HG03097 (cell line): ENCODE data around the gene HMX2.

ENCODE experiments used
- ATAC-seq: cut with Tn5 transposase; IDR thresholded peaks from one replicate; pipeline ENCODE4 v1.9.1; 2021; ENCODE audit not compliant: unreplicated experiment, low FRiP score

The HMX2 gene

DNA sequence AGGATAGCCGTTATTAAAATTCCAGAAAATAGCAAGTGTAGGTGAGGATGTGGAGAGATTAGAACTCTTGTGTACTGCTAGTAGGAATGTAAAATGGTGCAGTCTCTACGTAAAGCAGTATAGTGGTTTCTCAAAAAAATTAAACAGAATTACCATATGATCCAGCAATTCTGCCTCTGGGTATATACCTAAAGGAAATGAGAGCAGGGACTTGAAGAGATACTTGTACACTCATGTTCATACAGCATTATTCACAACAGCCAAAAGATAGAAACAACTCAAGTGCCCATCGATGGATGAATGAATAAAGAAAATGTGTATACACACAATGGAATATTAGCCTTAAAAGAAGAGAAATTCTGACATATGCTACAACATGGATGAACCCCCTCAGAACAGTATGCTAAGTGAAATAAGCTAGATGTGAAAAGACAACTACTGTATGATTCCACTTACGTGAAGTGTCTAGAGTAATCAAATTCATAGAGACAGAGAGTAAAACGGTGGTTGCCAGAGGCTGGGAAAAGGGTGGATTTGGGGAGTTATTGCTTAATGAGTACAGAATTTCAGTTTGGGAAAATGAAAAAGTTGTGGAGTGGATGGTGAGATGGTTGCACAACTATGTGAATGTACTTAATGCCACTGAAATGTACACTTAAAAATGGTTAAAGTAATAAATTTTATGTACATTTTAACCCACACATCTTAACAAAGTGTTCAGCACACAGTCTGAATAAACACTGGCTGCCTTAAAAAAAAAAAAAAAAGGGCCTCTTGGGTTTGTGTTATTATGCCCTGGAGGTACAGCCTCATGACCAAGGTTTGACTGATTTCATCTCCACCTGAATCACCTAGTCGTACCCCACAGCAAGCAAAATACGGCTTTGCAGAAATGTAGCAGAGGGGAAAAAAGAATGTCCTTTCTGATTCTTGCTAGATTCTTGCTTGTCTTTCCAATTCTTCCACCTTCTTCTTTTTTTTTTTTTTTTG lies 32.5 kb downstream of the HMX2 start:
- ATAC-seq, result no peak

DNA sequence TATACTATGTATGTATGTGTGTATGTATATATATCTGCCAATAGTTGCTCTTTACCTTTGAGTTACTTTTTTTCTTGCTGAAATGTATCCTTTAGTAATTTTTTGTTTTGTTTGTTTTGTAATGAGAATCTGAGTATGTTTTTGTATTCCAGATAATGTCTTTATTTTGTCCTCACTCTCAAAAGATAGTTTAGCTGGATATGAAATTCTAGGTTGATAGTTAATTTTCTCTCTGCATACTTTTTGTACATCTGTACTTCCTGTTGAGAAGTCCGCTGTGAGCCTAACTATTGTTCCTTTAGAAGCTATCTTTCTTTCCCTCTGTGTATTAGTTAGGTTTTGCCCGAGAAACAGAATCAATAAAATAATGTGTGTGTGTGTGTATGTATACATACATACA lies 35.8 kb downstream of the HMX2 start:
- no peak for ATAC-seq

DNA sequence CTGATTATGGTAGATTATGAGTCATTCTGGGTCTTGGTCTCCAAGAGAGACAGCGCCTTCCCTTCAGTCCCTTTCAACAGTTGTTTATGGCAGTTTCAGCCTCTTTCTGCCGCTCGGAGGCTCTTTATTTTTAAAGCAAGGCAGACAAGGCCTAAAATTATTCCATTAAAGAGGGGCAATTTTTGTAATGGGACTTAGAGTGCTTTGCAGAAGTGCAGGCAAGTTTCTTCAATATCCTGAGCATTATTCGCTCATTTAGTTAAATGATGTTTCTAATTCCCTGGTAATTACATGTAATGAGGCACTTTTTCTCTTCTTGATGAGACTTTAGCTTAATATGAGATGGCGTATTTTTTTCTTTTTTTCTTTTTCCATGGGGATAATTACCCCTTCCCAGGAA lies 39.8 kb downstream of the HMX2 start:
- no peak for ATAC-seq

DNA sequence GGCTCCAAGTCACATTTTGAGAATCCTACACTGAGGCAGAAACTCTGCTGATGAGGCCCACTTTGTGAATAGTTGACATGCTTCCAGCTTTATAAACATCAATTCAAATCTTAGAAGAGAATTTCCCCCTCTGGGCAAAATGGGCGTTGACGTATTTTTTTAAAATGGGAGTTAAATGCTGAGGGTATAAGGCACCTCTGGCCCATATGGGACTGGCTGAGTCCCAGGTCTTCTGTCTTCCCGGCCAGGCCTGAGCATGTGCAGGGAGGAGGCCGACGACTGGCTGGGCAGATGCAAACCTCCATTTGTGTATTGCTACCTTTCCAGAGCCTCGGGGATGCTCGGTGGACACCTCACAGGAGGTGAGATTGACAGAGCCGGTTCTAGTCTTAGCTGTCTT lies 44.0 kb downstream of the HMX2 start:
- no peak for ATAC-seq

DNA sequence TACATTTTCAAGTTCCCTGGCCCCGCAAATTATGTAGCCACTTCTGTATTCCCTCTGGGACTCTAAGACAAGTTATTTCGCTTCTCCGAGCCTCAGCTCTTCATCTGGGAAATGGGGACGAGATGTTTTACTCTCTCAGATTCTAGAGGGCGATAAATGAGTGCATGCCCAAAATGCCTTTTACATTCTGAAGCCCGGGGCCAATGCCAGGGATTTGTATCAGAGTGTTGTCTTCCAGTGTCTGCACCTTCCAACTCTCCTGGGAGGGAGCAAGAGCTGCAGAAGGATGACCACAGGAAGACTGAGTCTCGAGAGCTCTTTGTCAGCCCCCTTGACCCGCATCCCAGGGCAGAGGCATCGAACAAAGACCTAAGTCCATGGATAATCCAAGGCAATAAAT lies 46.1 kb downstream of the HMX2 start:
- no peak for ATAC-seq
